Thyroid gland (tissue), 4 donors: Measurements from ENCODE around the gene MEIOSIN.
A peak's percentile ranks its signal among the peaks of the same experiment; 100 is the strongest.

Experiments used
- CTCF ChIP-seq, 6 experiments: fragments of 200-600 bp in 3 of 6; fragments of 450-650 bp in 3 of 6; sonication (generic) in 3 of 6; IDR thresholded peaks; one replicate each; pipeline ENCODE4 v1.5.1; 2016 to 2019; ENCODE audit warnings: antibody characterized with exemption in 6 of 6, mild to moderate bottlenecking in 2 of 6, inconsistent platforms in 1 of 6, moderate library complexity in 1 of 6
- POLR2A ChIP-seq, 2 donors: fragments of 450-650 bp; IDR thresholded peaks; one replicate each; pipeline ENCODE4 v1.6.1; 2017; ENCODE audit warnings: antibody characterized with exemption in 2 of 2, mild to moderate bottlenecking in 2 of 2, moderate library complexity in 1 of 2

- peak in 1 of 6 experiments; percentile 8 for TF ChIP-seq CTCF (IDR thresholded peaks at IDR 0.05)
- TF ChIP-seq POLR2A (IDR thresholded peaks at IDR 0.05): no peak
Measured at GRCh38 chr19:45774765-45775164, 41.5 kb downstream of the MEIOSIN start.
